HG03571 (cell line): Measurements from ENCODE around the gene CALHM6.

ENCODE experiments used
- ATAC-seq: cut with Tn5 transposase; IDR thresholded peaks from one replicate; pipeline ENCODE4 v1.9.1; 2021; ENCODE audit not compliant: unreplicated experiment

Gene CALHM6

DNA sequence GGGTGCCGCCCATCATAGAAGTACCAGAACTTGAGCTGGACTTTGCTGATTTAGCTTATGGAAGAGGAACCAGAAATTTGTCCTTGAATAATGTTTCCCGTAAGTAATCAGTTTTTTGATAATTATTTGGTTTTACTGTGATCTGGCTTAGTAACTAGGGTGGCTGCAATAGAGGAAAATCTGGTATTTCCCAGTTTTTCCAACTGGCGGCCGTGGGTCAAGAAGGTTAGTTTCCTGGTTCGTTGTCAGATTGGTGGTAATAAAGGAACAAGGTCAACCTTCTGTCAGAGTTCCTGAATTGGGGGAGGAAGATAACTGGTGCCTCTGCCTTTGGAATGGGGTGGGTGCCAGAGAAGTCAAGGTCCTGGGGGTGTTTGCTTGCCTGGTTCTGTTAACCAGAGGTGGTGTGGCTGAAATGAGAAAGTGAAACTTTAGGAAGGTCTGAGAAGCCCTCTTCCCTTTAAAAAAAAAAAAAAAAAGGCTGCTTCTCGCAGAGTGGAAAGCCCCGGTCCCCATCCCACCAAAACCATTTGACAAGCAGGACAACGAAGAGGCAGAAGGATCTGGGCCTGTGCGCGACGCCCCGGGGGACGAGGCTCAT, at the start of gene CALHM6:
Gene CALHM6, plus strand, starts transcription at position 45 of the 601 bp plus-strand sequence. Its CDS starts 555 bp downstream, at position 600.
- no peak for ATAC-seq

- no peak for ATAC-seq
Observed at GRCh38 chr6:116412270-116412669, 48.9 kb upstream of the CALHM6 start.

DNA sequence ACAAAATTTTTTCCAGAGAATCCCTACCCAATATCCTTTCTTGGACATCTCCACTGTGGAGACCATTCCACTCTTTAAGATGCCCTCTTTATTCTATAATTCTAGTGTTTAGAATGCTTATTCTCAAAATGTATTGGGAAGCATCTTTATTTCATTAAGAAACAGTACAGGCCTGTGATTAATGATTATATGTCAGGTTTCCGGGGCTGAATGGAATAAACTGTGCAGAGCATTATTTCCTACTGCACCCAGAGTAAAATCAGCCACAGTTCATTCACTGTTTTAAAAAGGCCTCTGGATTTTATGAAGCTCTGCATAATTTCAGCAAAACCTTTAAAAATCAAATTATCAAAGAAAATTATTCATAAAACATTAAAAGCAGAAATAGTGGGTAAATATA, 47.8 kb upstream of the CALHM6 start:
- no peak for ATAC-seq

DNA sequence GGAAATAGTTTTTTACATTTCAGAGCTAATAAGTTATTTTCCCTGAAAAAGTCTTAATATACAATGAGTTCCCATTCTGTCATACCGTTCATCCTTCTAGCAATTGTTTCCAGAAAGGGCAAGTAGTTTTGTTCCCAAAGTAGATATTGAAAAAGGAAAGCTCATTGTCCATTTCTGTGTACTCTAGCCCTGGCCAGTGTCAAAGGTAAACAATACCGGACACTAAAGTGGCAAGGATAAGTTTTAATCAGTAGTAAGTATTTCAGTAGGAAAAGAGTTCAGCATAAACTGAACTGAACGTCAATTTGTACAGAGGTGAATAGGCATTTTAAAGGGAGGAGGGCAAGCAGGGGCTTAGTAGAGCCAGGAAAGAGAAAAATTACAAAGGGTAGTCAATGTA, 43.5 kb upstream of the CALHM6 start:
- ATAC-seq: no peak

- no peak for ATAC-seq
Observed at GRCh38 chr6:116419069-116419786, 41.9 kb upstream of the CALHM6 start.

DNA sequence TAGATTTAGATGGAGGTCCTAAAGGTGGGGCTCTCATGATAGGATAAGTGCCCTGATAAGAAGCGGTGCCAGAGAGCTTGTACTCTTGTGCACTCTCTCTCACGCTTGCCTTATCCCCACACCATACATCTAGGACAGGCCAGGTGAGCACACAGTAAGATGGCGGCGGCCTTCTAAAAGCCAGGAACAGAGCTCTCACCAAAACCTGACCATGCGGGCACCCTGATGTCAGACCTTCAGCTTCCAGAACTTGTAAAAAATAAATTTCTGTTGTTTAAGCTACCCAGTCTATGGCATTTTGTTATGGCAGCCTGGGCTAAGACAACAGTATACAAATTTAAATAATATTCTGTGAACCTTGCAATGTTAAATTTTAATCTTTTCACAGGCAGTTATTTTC, 40.8 kb upstream of the CALHM6 start:
- no peak for ATAC-seq

DNA sequence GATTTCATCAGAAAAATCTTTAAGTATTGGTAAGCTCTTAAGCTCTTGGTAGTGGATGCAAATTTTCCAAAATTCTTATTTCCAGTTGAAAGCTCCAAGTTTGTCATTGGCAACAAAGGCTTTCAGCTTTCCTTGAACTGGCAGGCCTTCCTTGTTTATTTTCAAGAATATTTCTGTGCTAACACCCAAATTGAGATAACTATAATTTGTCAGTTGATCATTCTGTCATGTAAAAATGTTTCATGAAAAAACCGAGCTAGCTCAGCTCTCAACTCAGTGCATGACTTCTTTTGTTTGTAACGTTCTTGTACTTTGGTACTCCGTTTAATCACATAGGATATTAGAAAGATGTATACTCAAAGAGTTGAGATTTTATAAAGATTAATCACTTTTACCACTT, 38.9 kb upstream of the CALHM6 start:
- no peak for ATAC-seq

GRCh38 chr6:116424001-116424400, 37.2 kb upstream of the CALHM6 start:
- ATAC-seq: no peak

- ATAC-seq: no peak
Observed at GRCh38 chr6:116426551-116426950, 34.6 kb upstream of the CALHM6 start.

GRCh38 chr6:116429111-116429510, 32.1 kb upstream of the CALHM6 start:
- ATAC-seq: no peak

- ATAC-seq: no peak
Observed at GRCh38 chr6:116430860-116431259, 30.3 kb upstream of the CALHM6 start.

GRCh38 chr6:116431964-116432595, 29.1 kb upstream of the CALHM6 start:
- ATAC-seq: no peak

- ATAC-seq: no peak
Observed at GRCh38 chr6:116433206-116433712, 27.9 kb upstream of the CALHM6 start.

- no peak for ATAC-seq
Observed at GRCh38 chr6:116434056-116434725, 27.0 kb upstream of the CALHM6 start.

DNA sequence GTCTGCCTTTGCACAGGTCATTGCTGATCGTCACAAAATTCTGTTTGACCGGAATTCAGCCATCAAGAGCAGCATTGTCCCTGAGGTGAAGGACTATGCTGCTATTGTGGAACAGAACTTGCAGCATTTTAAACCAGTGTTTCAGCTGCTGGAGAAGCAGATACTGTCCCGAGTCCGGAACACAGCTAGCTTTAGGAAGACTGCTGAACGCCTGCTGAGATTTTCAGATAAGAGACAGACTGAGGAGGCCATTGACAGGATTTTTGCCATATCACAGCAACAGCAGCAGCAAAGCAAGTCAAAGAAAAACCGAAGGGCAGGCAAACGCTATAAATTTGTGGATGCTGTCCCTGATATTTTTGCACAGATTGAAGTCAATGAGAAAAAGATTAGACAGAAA, 24.6 kb upstream of the CALHM6 start:
- ATAC-seq: no peak

GRCh38 chr6:116437656-116438055, 23.5 kb upstream of the CALHM6 start:
- ATAC-seq: no peak

GRCh38 chr6:116438590-116439448, 22.4 kb upstream of the CALHM6 start:
- ATAC-seq: no peak

DNA sequence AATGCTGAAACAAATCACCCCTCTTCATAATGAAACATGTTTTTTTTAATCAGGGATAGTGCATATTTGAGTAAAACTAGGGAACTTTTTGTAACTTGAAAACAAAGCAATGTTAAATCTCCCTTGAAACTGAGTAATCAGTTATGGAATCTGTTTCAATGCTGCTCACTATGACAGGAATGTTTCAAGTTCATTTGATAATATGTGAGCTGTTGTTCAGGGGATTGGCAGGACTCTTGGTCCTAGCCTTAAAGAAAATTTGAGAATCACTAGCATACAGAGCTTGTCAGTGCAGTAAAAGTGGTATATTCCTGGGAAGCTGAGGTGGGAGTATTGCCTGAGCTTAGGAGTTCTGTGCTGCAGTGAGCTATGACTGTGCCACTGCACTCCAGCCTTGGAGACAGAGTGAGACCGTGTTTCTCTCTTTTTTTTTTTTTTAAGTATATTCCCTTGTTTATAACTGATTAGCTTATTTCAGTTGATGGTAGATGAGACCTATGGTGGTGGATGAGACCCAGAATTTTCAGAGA, 21.6 kb upstream of the CALHM6 start:
- no peak for ATAC-seq

GRCh38 chr6:116443105-116443504, 18.1 kb upstream of the CALHM6 start:
- ATAC-seq: no peak

DNA sequence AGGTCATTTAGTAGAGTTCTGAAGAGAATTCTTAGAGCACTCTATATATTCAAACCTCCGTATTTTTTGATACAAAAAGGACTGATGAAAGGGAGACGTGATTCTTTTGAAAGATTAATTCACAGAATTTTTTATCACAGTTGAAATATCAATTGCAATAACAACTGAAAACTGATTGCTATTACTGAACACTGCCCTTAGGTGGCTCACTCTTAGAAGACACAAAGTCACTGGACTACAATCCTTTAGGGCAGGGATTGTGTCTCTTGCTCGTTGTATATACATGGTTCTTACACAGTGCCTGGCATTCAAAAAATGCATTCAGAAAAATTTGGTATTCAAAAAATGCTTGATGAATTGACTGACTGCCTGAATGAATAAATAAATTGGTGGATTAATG, 17.1 kb upstream of the CALHM6 start:
- ATAC-seq: no peak
